Adipose tissue (tissue), 3 donors: ENCODE results near the gene FAM83C. TPM values are rescaled to one million over a fixed set of nuclear protein-coding genes. Genes with fewer than 3 reads are reported as not detected.

Experiments
- polyA plus RNA-seq, 3 donors: library from polyadenylated mRNA; stranded (reverse); fragments of 200-250 nt; gene quantifications; one replicate each; pipeline ENCODE4 v1.2.3, GENCODE V29; 2013
- donor health status: healthy with polysubstance abuse.
- donor health status: Bipolar disorder and iron deficiency.
- donor health status: healthy.

Gene FAM83C
- polyA plus RNA-seq, 3 donors = 0.03 TPM; not detected in 2

Other genes starting within 250 kb of the FAM83C start
- 10 to 100 TPM; 36.1 to 54.5 (median 43.1) TPM for gene TRPC4AP, start 199.6 kb downstream of the FAM83C start, polyA plus RNA-seq
- 10 to 100 TPM in 2 of 3 donors, 1 to 10 TPM in 1; 9.7 to 23.8 (median 23.3) TPM for gene EDEM2, start 145.1 kb downstream of the FAM83C start, polyA plus RNA-seq
- gene PROCR, start 120.4 kb downstream of the FAM83C start, polyA plus RNA-seq = 10 to 100 TPM; 16.1 to 83.3 (median 78.7) TPM
- 1 to 10 TPM in 1 of 3 donors, under 1 TPM in 2; 0.45 to 4.0 (median 0.98) TPM for gene MMP24, start 65.7 kb downstream of the FAM83C start, polyA plus RNA-seq
- gene MMP24OS, start 14.3 kb downstream of the FAM83C start, polyA plus RNA-seq = 10 to 100 TPM; 17.8 to 70.2 (median 57.9) TPM
- 100 to 1,000 TPM in 1 of 3 donors, 10 to 100 TPM in 2; 70.7 to 117 (median 71.9) TPM for gene EIF6, start 7.7 kb downstream of the FAM83C start, polyA plus RNA-seq
- 10 to 100 TPM; 17.5 to 30.3 (median 22.5) TPM for gene UQCC1, start 119.5 kb upstream of the FAM83C start, polyA plus RNA-seq
- under 1 TPM; 0.13 to 0.80 (median 0.22) TPM for gene GDF5, start 145.8 kb upstream of the FAM83C start, polyA plus RNA-seq
- 1 to 10 TPM; 3.6 to 7.1 (median 5.1) TPM for gene CEP250, start 163.2 kb upstream of the FAM83C start, polyA plus RNA-seq
- gene C20orf173, start 237.2 kb upstream of the FAM83C start, polyA plus RNA-seq = not detected
- gene ERGIC3, start 249.7 kb upstream of the FAM83C start, polyA plus RNA-seq = 100 to 1,000 TPM; 144 to 189 (median 163) TPM